RWPE1 (cell line): ENCODE measurements around the gene ZBTB7C.

Experiments
- CTCF ChIA-PET: fragments of 350-600 bp; sonication (Branson Sonifier 250); formaldehyde crosslinking; extraction: SDS; loops from one replicate; lab custom pipeline; 2021; lab: Yijun Ruan, JAX
- POLR2A ChIA-PET: fragments of 400-600 bp; formaldehyde crosslinking; extraction: SDS; loops from one replicate; lab custom pipeline; 2020; ENCODE audit warnings: antibody characterized with exemption; ENCODE audit not compliant: low non-redundant PET; lab: Yijun Ruan, JAX
- DNase-seq: peaks from one replicate; pipeline ENCODE4 v3.0.0; 2012; ENCODE audit warnings: low spot score
- H3K27ac ChIP-seq: fragments of 450-650 bp; 2 replicates; pipeline ENCODE4 v1.5.1; 2017
- TF ChIP-seq, protein P1 (sequence below): fragments of 450-650 bp; conservative IDR thresholded peaks from 2 replicates; pipeline ENCODE4 v1.5.1; 2017; ENCODE audit warnings: low read depth, mild to moderate bottlenecking

Gene ZBTB7C

GRCh38 chr18:48222118-48222517 is 187.1 kb downstream of the ZBTB7C start:
- CTCF ChIA-PET = interaction anchor here (0.6 kb wide), 1 partner anchor 162 kb away, joined by 3 read pairs; no protein-coding TSS in a partner anchor
- TF ChIP-seq, protein P1, sequence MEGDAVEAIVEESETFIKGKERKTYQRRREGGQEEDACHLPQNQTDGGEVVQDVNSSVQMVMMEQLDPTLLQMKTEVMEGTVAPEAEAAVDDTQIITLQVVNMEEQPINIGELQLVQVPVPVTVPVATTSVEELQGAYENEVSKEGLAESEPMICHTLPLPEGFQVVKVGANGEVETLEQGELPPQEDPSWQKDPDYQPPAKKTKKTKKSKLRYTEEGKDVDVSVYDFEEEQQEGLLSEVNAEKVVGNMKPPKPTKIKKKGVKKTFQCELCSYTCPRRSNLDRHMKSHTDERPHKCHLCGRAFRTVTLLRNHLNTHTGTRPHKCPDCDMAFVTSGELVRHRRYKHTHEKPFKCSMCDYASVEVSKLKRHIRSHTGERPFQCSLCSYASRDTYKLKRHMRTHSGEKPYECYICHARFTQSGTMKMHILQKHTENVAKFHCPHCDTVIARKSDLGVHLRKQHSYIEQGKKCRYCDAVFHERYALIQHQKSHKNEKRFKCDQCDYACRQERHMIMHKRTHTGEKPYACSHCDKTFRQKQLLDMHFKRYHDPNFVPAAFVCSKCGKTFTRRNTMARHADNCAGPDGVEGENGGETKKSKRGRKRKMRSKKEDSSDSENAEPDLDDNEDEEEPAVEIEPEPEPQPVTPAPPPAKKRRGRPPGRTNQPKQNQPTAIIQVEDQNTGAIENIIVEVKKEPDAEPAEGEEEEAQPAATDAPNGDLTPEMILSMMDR = no peak
- POLR2A ChIA-PET = no interaction called here
- no peak overlapping the region for H3K27ac ChIP-seq
- peak; percentile 33 for DNase-seq

DNA sequence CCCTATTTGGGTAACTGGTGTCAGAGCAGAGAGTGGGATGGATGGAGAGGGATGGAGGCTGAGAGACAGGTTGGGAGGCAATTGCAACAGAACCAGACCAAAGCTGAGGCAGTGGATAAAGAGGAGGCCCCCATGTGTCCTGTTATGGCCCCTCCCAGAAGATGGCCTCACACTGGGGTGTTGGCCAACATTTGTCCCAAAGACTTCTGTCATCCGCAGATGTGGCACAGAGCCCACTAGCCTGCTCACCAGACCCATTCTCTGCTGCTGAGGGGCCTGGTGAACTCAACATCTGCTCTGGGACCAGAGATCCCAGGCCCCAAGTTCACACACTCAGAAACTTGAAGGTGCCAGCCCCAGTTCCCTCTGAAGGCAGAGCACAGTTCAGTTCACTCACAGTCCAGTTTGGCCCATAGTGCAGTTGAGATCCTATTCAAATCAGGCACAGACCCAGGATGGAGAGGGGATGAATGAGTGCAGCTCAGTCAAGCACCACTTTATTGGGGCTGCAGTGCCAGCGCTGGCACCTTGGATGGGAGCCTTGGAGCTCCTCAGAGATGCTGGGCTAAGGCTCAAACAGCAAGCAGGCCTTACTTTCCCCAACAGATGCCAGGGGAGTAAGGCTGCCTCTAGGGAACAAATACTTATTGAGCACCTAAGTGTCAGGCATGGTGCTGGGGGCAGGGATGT is 189.2 kb downstream of the ZBTB7C start:
- H3K27ac ChIP-seq = no peak overlapping the region
- POLR2A ChIA-PET = no interaction called here
- CTCF ChIA-PET = no interaction called here
- DNase-seq = no peak
- TF ChIP-seq, protein P1 = no peak

GRCh38 chr18:48219037-48219809 is 190.0 kb downstream of the ZBTB7C start:
- ChIA-PET CTCF (interaction anchor here (0.7 kb wide), 1 partner anchor 35 kb away, joined by 3 read pairs; no protein-coding TSS in a partner anchor), POLR2A (no interaction called here)
- TF ChIP-seq, protein P1 = no peak

DNA sequence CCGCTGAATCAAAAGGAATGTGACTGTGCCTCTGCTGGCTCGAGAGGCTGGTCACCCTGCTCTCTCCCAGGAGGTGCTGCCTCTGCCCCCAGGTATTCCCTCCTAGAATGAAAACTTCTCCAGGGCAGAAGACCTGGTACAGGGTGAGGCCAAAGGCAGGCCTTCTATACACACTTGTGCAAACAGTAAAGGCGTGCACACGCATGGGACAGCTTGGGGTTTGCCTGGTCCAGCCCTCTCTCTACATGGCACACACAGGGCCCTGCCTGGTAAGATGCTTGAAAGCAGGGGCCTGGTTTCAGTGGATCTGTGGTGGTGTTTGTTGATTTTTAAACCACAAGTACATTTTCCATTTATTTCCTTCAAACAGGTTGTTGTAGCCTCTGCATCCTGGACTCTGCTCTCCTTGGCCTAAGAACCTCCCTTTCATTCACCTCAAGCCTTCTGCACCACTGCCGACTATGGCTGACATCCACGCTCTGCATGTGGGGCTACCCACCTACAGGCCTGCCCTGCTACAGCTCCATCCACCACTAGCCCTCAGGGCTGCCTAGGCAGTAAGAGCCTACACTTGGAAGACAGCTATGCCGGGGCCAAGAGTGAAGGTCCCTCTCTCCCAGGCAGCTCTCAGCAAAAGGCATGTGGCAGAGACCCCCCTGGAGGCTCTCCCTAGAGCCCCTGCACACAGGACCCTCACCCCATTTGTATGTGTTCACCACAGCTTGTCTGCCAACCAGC is 190.7 kb downstream of the ZBTB7C start:
- TF ChIP-seq, protein P1 = no peak
- CTCF ChIA-PET = no interaction called here
- no peak overlapping the region for H3K27ac ChIP-seq
- no peak for DNase-seq
- POLR2A ChIA-PET = no interaction called here

More at GRCh38 chr18:48219037-48219809, 190.0 kb downstream of the ZBTB7C start:
- no peak overlapping the region for H3K27ac ChIP-seq
- DNase-seq = no peak

- no peak for DNase-seq
- no peak overlapping the region for H3K27ac ChIP-seq
- TF ChIP-seq, protein P1 = no peak
- ChIA-PET POLR2A (no interaction called here), CTCF (no interaction called here)
Observed at GRCh38 chr18:48217258-48218250, 191.6 kb downstream of the ZBTB7C start.
